GM23338 (cell line): ENCODE data around the gene ADAMTSL4. TPM values are rescaled to one million over a fixed set of nuclear protein-coding genes. Genes with fewer than 3 reads are reported as not detected.
A peak's percentile ranks its signal among the peaks of the same experiment; 100 is the strongest.
"Not testable (repeated sequence)": the region's sequence is repeated elsewhere in the genome, so short reads cannot be mapped to it uniquely, and the experiment has no call there.

Experiments
- ATAC-seq: fragments of 200-7000 bp; cut with Tn5 transposase; 3 replicates; pipeline ENCODE4 v1.9.1; 2020
- DNase-seq: peaks from one replicate; pipeline ENCODE4 v3.0.0-alpha.2; 2015; ENCODE audit warnings: low spot score
- H2AFZ ChIP-seq: fragments of 200-600 bp; sonication (generic); 2 replicates; pipeline ENCODE4 v1.8.0; 2016; ENCODE audit warnings: antibody characterized with exemption, mild to moderate bottlenecking, moderate library complexity
- H3F3A ChIP-seq: fragments of 200-600 bp; sonication (generic); replicated peaks from 2 replicates; pipeline ENCODE4 v1.8.0; 2017; ENCODE audit warnings: antibody characterized with exemption, mixed run types, low read depth
- H3K27ac ChIP-seq: fragments of 200-600 bp; sonication (generic); 2 replicates; pipeline ENCODE4 v1.6.1; 2016; ENCODE audit warnings: low read depth
- H3K27me3 ChIP-seq: fragments of 200-600 bp; sonication (generic); 2 replicates; pipeline ENCODE4 v1.8.0; 2016; ENCODE audit warnings: mild to moderate bottlenecking, mixed run types, moderate library complexity; ENCODE audit not compliant: insufficient read depth
- H3K36me3 ChIP-seq: fragments of 200-600 bp; sonication (generic); 2 replicates; pipeline ENCODE4 v1.8.0; 2016; ENCODE audit warnings: mild to moderate bottlenecking; ENCODE audit not compliant: insufficient read depth
- H3K4me1 ChIP-seq: fragments of 200-600 bp; sonication (generic); 2 replicates; pipeline ENCODE4 v1.8.0; 2016; ENCODE audit warnings: mild to moderate bottlenecking, moderate library complexity; ENCODE audit not compliant: insufficient read depth
- H3K4me2 ChIP-seq: fragments of 200-600 bp; sonication (generic); 2 replicates; pipeline ENCODE4 v1.7.1; 2017; ENCODE audit warnings: mixed run types
- H3K4me3 ChIP-seq: fragments of 200-600 bp; sonication (generic); 2 replicates; pipeline ENCODE4 v1.6.1; 2016; ENCODE audit warnings: mixed run types
- H3K79me2 ChIP-seq: fragments of 200-600 bp; sonication (generic); replicated peaks from 2 replicates; pipeline ENCODE4 v1.8.0; 2017; ENCODE audit warnings: mild to moderate bottlenecking; ENCODE audit not compliant: insufficient read depth
- H3K9me2 ChIP-seq: fragments of 200-600 bp; sonication (generic); 2 replicates; pipeline ENCODE4 v1.8.0; 2017; ENCODE audit not compliant: insufficient read depth
- H4K20me1 ChIP-seq: fragments of 200-600 bp; sonication (generic); replicated peaks from 2 replicates; pipeline ENCODE4 v1.8.0; 2017; ENCODE audit warnings: mild to moderate bottlenecking; ENCODE audit not compliant: insufficient read depth
- H3K27ac Mint-ChIP-seq: 2 replicates; pipeline ENCODE4 v1.8.0; 2020; ENCODE audit warnings: inconsistent platforms, mild to moderate bottlenecking, moderate library complexity, mixed read lengths
- H3K27me3 Mint-ChIP-seq: 3 replicates; pipeline ENCODE4 v1.8.0; 2022; ENCODE audit warnings: low read depth, mild to moderate bottlenecking, moderate library complexity, mixed read lengths, inconsistent platforms; ENCODE audit not compliant: insufficient read depth, poor library complexity
- H3K36me3 Mint-ChIP-seq: 3 replicates; pipeline ENCODE4 v1.8.0; 2021; ENCODE audit warnings: low read depth, mild to moderate bottlenecking, inconsistent platforms, moderate library complexity, mixed read lengths
- H3K4me1 Mint-ChIP-seq: 3 replicates; pipeline ENCODE4 v1.8.0; 2020; ENCODE audit warnings: mild to moderate bottlenecking, inconsistent platforms, mixed read lengths
- H3K4me3 Mint-ChIP-seq: 3 replicates; pipeline ENCODE4 v1.8.0; 2021; ENCODE audit warnings: moderate library complexity, mild to moderate bottlenecking, inconsistent platforms, mixed read lengths
- H3K9me3 Mint-ChIP-seq: 3 replicates; pipeline ENCODE4 v1.8.0; 2020; ENCODE audit warnings: moderate library complexity, mild to moderate bottlenecking, inconsistent platforms, mixed read lengths
- EZH2phosphoT487 ChIP-seq: fragments of 200-600 bp; sonication (generic); IDR thresholded peaks from one replicate; pipeline ENCODE4 v1.8.1; 2018; ENCODE audit warnings: antibody characterized with exemption; ENCODE audit not compliant: unreplicated experiment
- NANOG ChIP-seq: IDR thresholded peaks from 2 replicates; pipeline ENCODE4 v1.6.1; 2016; ENCODE audit warnings: antibody characterized with exemption, borderline replicate concordance
- polyA plus RNA-seq: library from polyadenylated mRNA; unstranded; fragments of >200 nt; fragmentation: Nextera tagmentation; extraction: Ambion mirVana; gene quantifications from 2 replicates; pipeline ENCODE4 v1.2.1, GENCODE V29; 2016
- total RNA-seq: library from RNA; depleted of rRNA; stranded (reverse); fragments of >200 nt; shearing (Covaris generic); gene quantifications from 2 replicates; pipeline ENCODE4 v1.2.3, GENCODE V29; 2014
- TF ChIP-seq, protein P1 (sequence below), 2 experiments: fragments of 200-600 bp in 1 of 2; sonication (generic) in 1 of 2; conservative IDR thresholded peaks; 2 replicates each; pipeline versions ENCODE4 v1.5.1 to v1.6.1; 2016 to 2017; ENCODE audit warnings: antibody characterized with exemption in 2 of 2, low read depth in 2 of 2, mild to moderate bottlenecking in 2 of 2, moderate library complexity in 1 of 2
- TF ChIP-seq, protein P2 (sequence below): IDR thresholded peaks from one replicate; pipeline ENCODE4 v1.6.1; 2018; ENCODE audit warnings: antibody characterized with exemption; ENCODE audit not compliant: unreplicated experiment

Gene ADAMTSL4
- total and polyA plus RNA-seq, 2 experiments from 2014 or later = 5.3 to 5.8 TPM

DNA sequence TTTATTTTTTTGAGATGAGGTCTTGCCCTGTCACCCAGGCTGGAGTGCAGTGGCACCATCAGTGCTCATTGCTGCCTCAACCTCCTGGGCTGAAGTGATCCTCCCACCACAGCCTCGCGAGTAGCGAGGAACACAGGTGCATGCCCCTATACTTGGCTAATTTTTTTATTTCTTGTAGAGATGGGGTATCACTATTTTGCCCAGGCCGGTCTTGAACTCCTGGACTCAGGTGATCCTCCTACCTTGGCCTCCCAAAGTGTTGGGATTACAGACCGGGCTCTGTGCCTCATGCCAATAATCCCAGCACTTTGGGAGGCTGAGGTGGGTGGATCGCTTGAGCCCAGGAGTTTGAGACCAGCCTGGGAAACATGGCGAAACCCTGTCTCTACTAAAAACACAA is 32.2 kb downstream of the ADAMTSL4 start:
- Mint-ChIP-seq H3K27me3 (peaks cover 29% of the 10 kb centered on the region), H3K36me3 (peaks cover 29% of the 10 kb centered on the region), H3K4me1 (peaks cover 12% of the 10 kb centered on the region)
- not testable (repeated sequence) for H3K9me2 ChIP-seq, DNase-seq, H3K4me3 ChIP-seq, H3K9me3 Mint-ChIP-seq, H3K27ac ChIP-seq, H3K4me3 Mint-ChIP-seq, H2AFZ ChIP-seq, H3K4me2 ChIP-seq, ATAC-seq, H3K27ac Mint-ChIP-seq, H3K27me3 ChIP-seq
- Histone ChIP-seq H3K36me3 (peaks cover 23% of the 10 kb centered on the region), H3K4me1 (peaks cover 14% of the 10 kb centered on the region), H4K20me1 (peaks cover 21% of the 10 kb centered on the region), H3F3A (peaks cover 36% of the 10 kb centered on the region), H3K79me2 (peaks cover 39% of the 10 kb centered on the region)

DNA sequence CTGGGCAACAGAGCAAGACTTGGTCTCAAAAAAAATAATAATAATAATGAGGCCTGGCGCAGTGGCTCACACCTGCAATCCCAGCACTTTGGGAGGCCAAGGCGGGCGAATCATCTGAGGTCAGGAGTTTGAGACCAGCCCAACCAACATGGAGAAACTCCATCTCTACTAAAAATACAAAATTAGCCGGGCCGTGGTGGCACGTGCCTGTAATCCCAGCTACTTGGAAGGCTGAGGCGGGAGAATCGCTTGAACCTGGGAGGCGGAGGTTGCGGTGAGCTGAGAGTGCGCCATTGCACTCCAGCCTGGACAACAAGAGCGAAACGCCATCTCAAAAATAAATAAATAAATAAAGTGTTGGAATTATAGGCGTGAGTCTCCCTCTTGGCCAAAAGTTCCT is 32.8 kb downstream of the ADAMTSL4 start:
- not testable (repeated sequence) for ATAC-seq, H3K27ac Mint-ChIP-seq, H3K27ac ChIP-seq, H3K27me3 ChIP-seq, H3K4me3 Mint-ChIP-seq, H3K9me2 ChIP-seq, DNase-seq, H3K4me3 ChIP-seq, H3K4me1 Mint-ChIP-seq, H3K4me2 ChIP-seq, H3K9me3 Mint-ChIP-seq, H2AFZ ChIP-seq
- Mint-ChIP-seq H3K36me3 (peaks cover 24% of the 10 kb centered on the region), H3K27me3 (peaks cover 29% of the 10 kb centered on the region)
- Histone ChIP-seq H3F3A (peaks cover 31% of the 10 kb centered on the region), H4K20me1 (peaks cover 15% of the 10 kb centered on the region), H3K36me3 (peaks cover 17% of the 10 kb centered on the region), H3K4me1 (peaks cover 11% of the 10 kb centered on the region; the same call in 1 of the 2 replicates), H3K79me2 (peaks cover 33% of the 10 kb centered on the region)

DNA sequence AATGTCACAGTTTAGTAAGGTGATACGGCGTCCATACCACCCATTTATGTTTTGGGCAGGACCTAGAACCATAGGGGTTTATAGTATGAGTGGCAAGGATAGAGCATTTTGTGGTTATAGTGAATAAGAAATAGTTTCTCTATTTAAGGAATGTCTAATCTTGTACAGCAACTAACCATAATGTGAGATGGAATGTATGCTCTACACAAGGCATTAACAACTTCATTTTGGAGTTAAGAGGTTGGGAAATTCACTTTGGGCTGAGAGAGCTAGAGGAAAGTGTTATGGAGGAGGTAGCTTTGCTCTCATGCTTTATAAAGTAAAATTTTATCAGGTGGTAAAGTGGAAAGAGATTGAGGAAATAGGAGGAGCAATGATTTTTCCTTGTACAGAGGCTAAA is 33.2 kb downstream of the ADAMTSL4 start:
- no peak for ATAC-seq
- Mint-ChIP-seq H3K9me3 (peaks cover 8% of the 10 kb centered on the region; the same call in 1 of the 3 replicates), H3K27ac (no peak overlapping the region)

DNA sequence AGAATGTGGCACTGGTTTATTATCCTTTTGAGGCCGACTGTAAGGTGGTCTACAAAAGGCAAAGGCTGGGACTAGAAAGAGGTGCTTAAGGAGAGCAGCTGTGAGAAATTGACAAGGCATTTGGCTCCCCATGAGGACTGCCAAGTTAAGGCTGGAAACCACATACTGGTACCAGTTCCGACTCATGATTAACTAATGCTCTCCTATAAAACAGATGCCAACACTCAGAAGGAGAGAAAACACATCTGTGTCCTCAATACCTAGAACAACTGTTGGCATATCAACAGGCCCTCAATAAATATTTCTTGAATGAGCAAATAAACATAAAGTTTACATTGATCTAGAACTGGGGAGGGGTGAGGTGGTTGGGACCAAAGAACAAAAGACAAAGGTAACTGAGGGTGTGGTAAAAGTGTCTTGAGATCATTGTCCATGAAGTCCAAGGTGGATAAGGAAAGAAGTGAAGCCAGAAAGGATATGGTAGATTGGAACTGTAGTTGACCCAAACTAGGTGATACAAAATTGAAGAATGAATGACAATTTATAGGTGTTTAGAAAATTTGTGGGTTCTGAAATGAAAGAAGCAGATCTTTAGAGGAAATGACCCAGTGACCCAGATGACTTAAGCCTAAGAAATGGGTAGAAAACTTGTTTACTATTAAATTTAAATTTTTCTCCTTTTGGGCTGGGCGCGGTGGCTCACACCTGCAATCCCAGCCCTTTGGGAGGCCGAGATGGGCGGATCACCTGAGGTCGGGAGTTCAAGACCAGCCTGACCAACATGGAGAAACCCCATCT is 47.1 kb downstream of the ADAMTSL4 start:
- H2AFZ ChIP-seq = no peak overlapping the region

More for the DNA sequence above, 33.2 kb downstream of the ADAMTSL4 start:
- no peaks in the 10 kb centered on the region for H3K27me3 ChIP-seq
- Mint-ChIP-seq H3K36me3 (peaks cover 19% of the 10 kb centered on the region), H3K27me3 (peaks cover 27% of the 10 kb centered on the region), H3K4me1 (peaks cover 7% of the 10 kb centered on the region), H3K4me3 (no peak overlapping the region; the same call in 2 of the 3 replicates)
- peaks cover 7% of the 10 kb centered on the region; the same call in 1 of the 2 replicates for H3K4me1 ChIP-seq
- H3K27ac ChIP-seq = no peak overlapping the region
- H3K79me2 ChIP-seq = peaks cover 29% of the 10 kb centered on the region
- no peak for DNase-seq
- no peak overlapping the region for H2AFZ ChIP-seq
- H3K36me3 ChIP-seq = peaks cover 13% of the 10 kb centered on the region
- H3F3A ChIP-seq = peaks cover 26% of the 10 kb centered on the region
- H3K4me3 ChIP-seq = no peak overlapping the region
- no peak for TF ChIP-seq NANOG
- H4K20me1 ChIP-seq = peaks cover 11% of the 10 kb centered on the region; the same call in 1 of the 2 replicates
- H3K9me2 ChIP-seq = no peaks in the 10 kb centered on the region
- no peak overlapping the region for H3K4me2 ChIP-seq

More for the DNA sequence above, 47.1 kb downstream of the ADAMTSL4 start:
- Mint-ChIP-seq H3K27ac (no peak overlapping the region; the same call in 1 of the 2 replicates), H3K4me3 (no peak overlapping the region; the same call in 2 of the 3 replicates), H3K4me1 (peaks cover 10% of the 10 kb centered on the region; the same call in 1 of the 3 replicates), H3K9me3 (peaks cover 17% of the 10 kb centered on the region), H3K36me3 (peaks cover 41% of the 10 kb centered on the region), H3K27me3 (peaks cover 16% of the 10 kb centered on the region)
- Histone ChIP-seq H3K4me1 (peaks cover 6% of the 10 kb centered on the region; the same call in 1 of the 2 replicates), H3K79me2 (no peaks in the 10 kb centered on the region), H3K9me2 (no peaks in the 10 kb centered on the region), H3K27me3 (no peaks in the 10 kb centered on the region), H3K27ac (peak overlapping the region; percentile 59; the same call in 1 of the 2 replicates), H3K4me2 (no peak overlapping the region), H3F3A (peaks cover 6% of the 10 kb centered on the region; the same call in 1 of the 2 replicates), H3K36me3 (peaks cover 5% of the 10 kb centered on the region), H4K20me1 (no peaks in the 10 kb centered on the region), H3K4me3 (no peak overlapping the region)
- ATAC-seq (no peak), DNase-seq (no peak)
- TF ChIP-seq EZH2phosphoT487 = no peak
- TF ChIP-seq, protein P1, sequence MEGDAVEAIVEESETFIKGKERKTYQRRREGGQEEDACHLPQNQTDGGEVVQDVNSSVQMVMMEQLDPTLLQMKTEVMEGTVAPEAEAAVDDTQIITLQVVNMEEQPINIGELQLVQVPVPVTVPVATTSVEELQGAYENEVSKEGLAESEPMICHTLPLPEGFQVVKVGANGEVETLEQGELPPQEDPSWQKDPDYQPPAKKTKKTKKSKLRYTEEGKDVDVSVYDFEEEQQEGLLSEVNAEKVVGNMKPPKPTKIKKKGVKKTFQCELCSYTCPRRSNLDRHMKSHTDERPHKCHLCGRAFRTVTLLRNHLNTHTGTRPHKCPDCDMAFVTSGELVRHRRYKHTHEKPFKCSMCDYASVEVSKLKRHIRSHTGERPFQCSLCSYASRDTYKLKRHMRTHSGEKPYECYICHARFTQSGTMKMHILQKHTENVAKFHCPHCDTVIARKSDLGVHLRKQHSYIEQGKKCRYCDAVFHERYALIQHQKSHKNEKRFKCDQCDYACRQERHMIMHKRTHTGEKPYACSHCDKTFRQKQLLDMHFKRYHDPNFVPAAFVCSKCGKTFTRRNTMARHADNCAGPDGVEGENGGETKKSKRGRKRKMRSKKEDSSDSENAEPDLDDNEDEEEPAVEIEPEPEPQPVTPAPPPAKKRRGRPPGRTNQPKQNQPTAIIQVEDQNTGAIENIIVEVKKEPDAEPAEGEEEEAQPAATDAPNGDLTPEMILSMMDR (conservative IDR thresholded peaks at IDR 0.05; ENCODE audit: low read depth in 2 of 2) = no peak
- TF ChIP-seq, protein P2, sequence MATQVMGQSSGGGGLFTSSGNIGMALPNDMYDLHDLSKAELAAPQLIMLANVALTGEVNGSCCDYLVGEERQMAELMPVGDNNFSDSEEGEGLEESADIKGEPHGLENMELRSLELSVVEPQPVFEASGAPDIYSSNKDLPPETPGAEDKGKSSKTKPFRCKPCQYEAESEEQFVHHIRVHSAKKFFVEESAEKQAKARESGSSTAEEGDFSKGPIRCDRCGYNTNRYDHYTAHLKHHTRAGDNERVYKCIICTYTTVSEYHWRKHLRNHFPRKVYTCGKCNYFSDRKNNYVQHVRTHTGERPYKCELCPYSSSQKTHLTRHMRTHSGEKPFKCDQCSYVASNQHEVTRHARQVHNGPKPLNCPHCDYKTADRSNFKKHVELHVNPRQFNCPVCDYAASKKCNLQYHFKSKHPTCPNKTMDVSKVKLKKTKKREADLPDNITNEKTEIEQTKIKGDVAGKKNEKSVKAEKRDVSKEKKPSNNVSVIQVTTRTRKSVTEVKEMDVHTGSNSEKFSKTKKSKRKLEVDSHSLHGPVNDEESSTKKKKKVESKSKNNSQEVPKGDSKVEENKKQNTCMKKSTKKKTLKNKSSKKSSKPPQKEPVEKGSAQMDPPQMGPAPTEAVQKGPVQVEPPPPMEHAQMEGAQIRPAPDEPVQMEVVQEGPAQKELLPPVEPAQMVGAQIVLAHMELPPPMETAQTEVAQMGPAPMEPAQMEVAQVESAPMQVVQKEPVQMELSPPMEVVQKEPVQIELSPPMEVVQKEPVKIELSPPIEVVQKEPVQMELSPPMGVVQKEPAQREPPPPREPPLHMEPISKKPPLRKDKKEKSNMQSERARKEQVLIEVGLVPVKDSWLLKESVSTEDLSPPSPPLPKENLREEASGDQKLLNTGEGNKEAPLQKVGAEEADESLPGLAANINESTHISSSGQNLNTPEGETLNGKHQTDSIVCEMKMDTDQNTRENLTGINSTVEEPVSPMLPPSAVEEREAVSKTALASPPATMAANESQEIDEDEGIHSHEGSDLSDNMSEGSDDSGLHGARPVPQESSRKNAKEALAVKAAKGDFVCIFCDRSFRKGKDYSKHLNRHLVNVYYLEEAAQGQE = no peak
